ENCODE results near the gene KDM1B. TPM values are rescaled to one million over a fixed set of nuclear protein-coding genes. Genes with fewer than 3 reads are reported as not detected.

KDM1B gene
- total and polyA plus RNA-seq, 2 of the 8 experiments (the other 6 are each of a cell fraction or from before 2014, with no cell fraction given): 3.7 to 7.5 TPM

GRCh38 chr6:18242062-18242851 is 87.0 kb downstream of the KDM1B start:
- H4K5ac ChIP-seq (ENCODE audit: insufficient read length, low read depth, low read length): no peak overlapping the region
- H3K79me2 ChIP-seq (ENCODE audit: control insufficient read depth in 1 of 2, insufficient read depth in 2 of 2, low read length in 2 of 2): peaks cover 0 to 90% of the 10 kb centered on the region in 2 experiments; a peak in 2 of 4 replicates
- H2AK5ac ChIP-seq (ENCODE audit: low read depth, low read length): no peak overlapping the region
- no peak for FAIRE-seq
- CTCF ChIA-PET (ENCODE audit: partially characterized antibody): interaction anchor here (1.0 to 1.3 kb wide), 3 partner anchors 8 to 86 kb away, joined by 3 to 4 read pairs (median 4); no protein-coding TSS in a partner anchor
- H3K23ac ChIP-seq (ENCODE audit: insufficient read length): no peak overlapping the region
- peaks cover 5% of the 10 kb centered on the region; the same call in 1 of the 2 replicates for H3K79me1 ChIP-seq (ENCODE audit: low read depth, low read length)
- H3K23me2 ChIP-seq (ENCODE audit: low read depth, low read length): no peaks in the 10 kb centered on the region
- no peak overlapping the region for H3K14ac ChIP-seq (ENCODE audit: insufficient read length)
- H2BK12ac ChIP-seq (ENCODE audit: low read depth, low read length): no peak overlapping the region
- H3K9me3 ChIP-seq (ENCODE audit: insufficient read depth in 2 of 2, low read depth in 1 of 2, low read length in 1 of 2): no peaks in the 10 kb centered on the region
- H3K9ac ChIP-seq (replicated peaks in 1 of 4; ENCODE audit: extremely low read depth in 1 of 4, low read depth in 3 of 4, low read length in 3 of 4): no peak overlapping the region
- no peak overlapping the region for H3K4me2 ChIP-seq (ENCODE audit: insufficient read depth in 1 of 2, low read depth in 2 of 2, low read length in 2 of 2)
- peaks cover 2 to 7% of the 10 kb centered on the region in 2 experiments for H4K20me1 ChIP-seq (replicated peaks in 1 of 2; ENCODE audit: control insufficient read depth in 1 of 2, insufficient read depth in 2 of 2, low read length in 2 of 2)
- H3K4ac ChIP-seq (replicated peaks; ENCODE audit: insufficient read length, low read depth, low read length): no peak overlapping the region
- H2BK15ac ChIP-seq (ENCODE audit: low read length): no peak overlapping the region
- H4K8ac ChIP-seq (ENCODE audit: extremely low read depth, insufficient read depth, low read length): no peak overlapping the region
- no peak for DNase-seq (ENCODE audit: low read depth in 1 of 2, low spot score in 2 of 2)
- no peak overlapping the region for H3K18ac ChIP-seq (ENCODE audit: extremely low read depth, low read length)
- no peak overlapping the region for H4K91ac ChIP-seq (replicated peaks; ENCODE audit: insufficient read length, low read length)
- H2BK120ac ChIP-seq (replicated peaks; ENCODE audit: low read depth, low read length): no peak overlapping the region
- H3K4me3 ChIP-seq (ENCODE audit: extremely low read depth in 1 of 4, insufficient read depth in 2 of 4, low read depth in 3 of 4, low read length in 4 of 4): no peak overlapping the region
- POLR2A ChIA-PET (ENCODE audit: partially characterized antibody): interaction anchor here (0.7 to 2.4 kb wide), 11 partner anchors 8 to 56 kb away, joined by 3 to 21 read pairs (median 5); no protein-coding TSS in a partner anchor
- no peak overlapping the region for H2AFZ ChIP-seq (ENCODE audit: low read length)
- peaks cover 0 to 1% (median 0%) of the 10 kb centered on the region in 4 experiments; a peak in 1 of 7 replicates for H3K27me3 ChIP-seq (replicated peaks in 1 of 4; ENCODE audit: control insufficient read depth in 3 of 4, extremely low read depth in 1 of 4, insufficient read depth in 3 of 4, low read length in 3 of 4)
- no peak overlapping the region for H2BK20ac ChIP-seq (ENCODE audit: low read length)
- peaks cover 10 to 90% (median 42%) of the 10 kb centered on the region in 4 experiments for H3K36me3 ChIP-seq (ENCODE audit: control insufficient read depth in 2 of 4, insufficient read depth in 4 of 4, low read length in 3 of 4)
- H3K27ac ChIP-seq (ENCODE audit: low read depth, low read length): no peak overlapping the region
- H2BK5ac ChIP-seq (ENCODE audit: low read depth, low read length): no peak overlapping the region
- 86% methylated on average over 11 of the region's 11 CpGs; no CpG with 5 or more reads in 1 of the 2 experiments for WGBS, 2 experiments (ENCODE audit: extremely low coverage in 1 of 2, insufficient coverage in 1 of 2, insufficient read length in 1 of 2, insufficient replicate concordance in 2 of 2, low coverage in 1 of 2, low lambda C conversion rate in 2 of 2, missing lambda C conversion rate in 1 of 2)
- no peaks in the 10 kb centered on the region for H3K4me1 ChIP-seq (replicated peaks in 1 of 4; ENCODE audit: control insufficient read depth in 3 of 4, insufficient read depth in 4 of 4, low read length in 3 of 4)
- no peak overlapping the region for H3K56ac ChIP-seq (replicated peaks; ENCODE audit: insufficient read length, low read depth, low read length)
- TF ChIP-seq HDAC2 (IDR thresholded peaks at IDR 0.05; ENCODE audit: borderline replicate concordance in 1 of 2, low read depth in 2 of 2, low read length in 2 of 2): no peak
- no peak for TF ChIP-seq TEAD4 (IDR thresholded peaks at IDR 0.05; ENCODE audit: low read depth, low read length)
- TF ChIP-seq E2F6 (IDR thresholded peaks at IDR 0.05): no peak
- TF ChIP-seq CTCF (IDR thresholded peaks at IDR 0.05; ENCODE audit: control extremely low read depth in 1 of 3, insufficient read depth in 1 of 3, low read depth in 1 of 3, low read length in 3 of 3): no peak
- no peak for TF ChIP-seq CTBP2 (IDR thresholded peaks at IDR 0.05; ENCODE audit: borderline replicate concordance, insufficient read depth, insufficient read length, low read length)
- TF ChIP-seq YY1 (IDR thresholded peaks at IDR 0.05; ENCODE audit: low read depth, low read length): no peak
- TF ChIP-seq SP4 (IDR thresholded peaks at IDR 0.05; ENCODE audit: low read length): no peak
- no peak for TF ChIP-seq GABPA (IDR thresholded peaks at IDR 0.05; ENCODE audit: borderline replicate concordance, insufficient read depth, low read length)
